PC-3 (cell line): ENCODE measurements around the gene CCDC171. TPM values are rescaled to one million over a fixed set of nuclear protein-coding genes. Genes with fewer than 3 reads are reported as not detected.

Source experiments
- ATAC-seq: fragments of 200-7000 bp; cut with Tn5 transposase; 2 replicates; pipeline ENCODE4 v1.9.1; 2020; ENCODE audit warnings: mild to moderate bottlenecking, moderate library complexity
- BruUV-seq: library from RNA; stranded (reverse); fragments of 400-500 nt; replicated peaks from 2 replicates; lab custom pipeline; 2021; lab: Mats Ljungman, UMichigan
- CTCF ChIA-PET: fragments of 300-600 bp; sonication (Branson Sonifier 250); formaldehyde crosslinking; loops from one replicate; lab custom pipeline; 2022; ENCODE audit warnings: antibody characterized with exemption; lab: Charles Lee
- POLR2A ChIA-PET: fragments of 300-600 bp; sonication (Branson Sonifier 250); formaldehyde crosslinking; loops from one replicate; lab custom pipeline; 2022; ENCODE audit warnings: antibody characterized with exemption; ENCODE audit not compliant: unreplicated experiment; lab: Charles Lee
- DNase-seq: peaks from one replicate; pipeline ENCODE4 v3.0.0-alpha.2; 2015
- H2AFZ ChIP-seq: fragments of 300-600 bp; sonication (generic); 2 replicates; pipeline ENCODE4 v1.6.0; 2016; ENCODE audit warnings: antibody characterized with exemption, low read length
- H3F3A ChIP-seq: fragments of 300-600 bp; sonication (generic); one replicate; pipeline ENCODE4 v1.6.0; 2017; ENCODE audit warnings: antibody characterized with exemption, low read length, control low read depth, mild to moderate bottlenecking; ENCODE audit not compliant: unreplicated experiment
- H3K27ac ChIP-seq: fragments of 300-600 bp; sonication (generic); 2 replicates; pipeline ENCODE4 v1.5.1; 2016; ENCODE audit warnings: mild to moderate bottlenecking, low read length
- H3K27me3 ChIP-seq: fragments of 300-600 bp; sonication (generic); 2 replicates; pipeline ENCODE4 v1.6.1; 2016; ENCODE audit warnings: low read length, mixed read lengths
- H3K36me3 ChIP-seq: fragments of 300-600 bp; sonication (generic); 2 replicates; pipeline ENCODE4 v1.6.1; 2016; ENCODE audit warnings: low read depth, mixed run types, low read length, mixed read lengths
- H3K4me1 ChIP-seq: fragments of 300-600 bp; sonication (generic); 2 replicates; pipeline ENCODE4 v1.5.1; 2016; ENCODE audit warnings: low read length; ENCODE audit not compliant: insufficient read depth
- H3K4me2 ChIP-seq: fragments of 300-600 bp; sonication (generic); 2 replicates; pipeline ENCODE4 v1.6.0; 2016; ENCODE audit warnings: low read length
- H3K4me3 ChIP-seq: fragments of 300-600 bp; sonication (generic); 2 replicates; pipeline ENCODE4 v1.5.1; 2016; ENCODE audit warnings: mild to moderate bottlenecking, low read length, mixed read lengths
- H3K79me2 ChIP-seq: fragments of 300-600 bp; sonication (generic); 2 replicates; pipeline ENCODE4 v1.6.1; 2017; ENCODE audit warnings: low read length, mixed read lengths
- H3K9ac ChIP-seq: fragments of 300-600 bp; sonication (generic); 2 replicates; pipeline ENCODE4 v1.6.0; 2016; ENCODE audit warnings: mild to moderate bottlenecking, low read length
- H3K9me2 ChIP-seq: fragments of 300-600 bp; sonication (generic); replicated peaks from 2 replicates; pipeline ENCODE4 v1.6.1; 2016; ENCODE audit warnings: mixed run types, low read length, mixed read lengths
- H3K9me3 ChIP-seq: fragments of 300-600 bp; sonication (generic); 2 replicates; pipeline ENCODE4 v1.6.1; 2016; ENCODE audit warnings: low read length, mixed read lengths
- H4K20me1 ChIP-seq: fragments of 300-600 bp; sonication (generic); 2 replicates; pipeline ENCODE4 v1.6.1; 2016; ENCODE audit warnings: low read length, mixed read lengths
- EZH2 ChIP-seq: fragments of 300-600 bp; sonication (generic); IDR thresholded peaks from one replicate; pipeline ENCODE4 v1.6.1; 2017; ENCODE audit warnings: antibody characterized with exemption, mild to moderate bottlenecking, low read length; ENCODE audit not compliant: unreplicated experiment
- EZH2phosphoT487 ChIP-seq: fragments of 300-600 bp; sonication (generic); IDR thresholded peaks from 2 replicates; pipeline ENCODE4 v1.6.1; 2018; ENCODE audit warnings: mild to moderate bottlenecking, antibody characterized with exemption, low read length, borderline replicate concordance
- intact Hi-C: fragments of 100-400 bp; cut with micrococcal nuclease; formaldehyde crosslinking; loops from 2 replicates; pipeline ENCODE4 v1.9.0; 2023
- total RNA-seq: library from RNA; depleted of rRNA; stranded (reverse); fragments of >200 nt; gene quantifications from 2 replicates; pipeline ENCODE4 v1.2.3, GENCODE V29; 2014
- TF ChIP-seq, protein P1 (sequence below): fragments of 300-600 bp; sonication (generic); conservative IDR thresholded peaks from 2 replicates; pipeline ENCODE4 v1.5.1; 2017; ENCODE audit warnings: antibody characterized with exemption, low read depth, mild to moderate bottlenecking, low read length

The CCDC171 gene
- total RNA-seq, 1 experiment from 2014 or later: 2.7 TPM

GRCh38 chr9:15720861-15721260 is 168.0 kb downstream of the CCDC171 start:
- Histone ChIP-seq H3K79me2 (no peaks in the 10 kb centered on the region), H3K9me3 (no peaks in the 10 kb centered on the region), H3K9ac (no peak overlapping the region), H3K4me3 (no peak overlapping the region), H3K9me2 (no peaks in the 10 kb centered on the region), H3F3A (no peaks in the 10 kb centered on the region), H3K4me2 (no peak overlapping the region), H3K27me3 (no peaks in the 10 kb centered on the region), H3K36me3 (no peaks in the 10 kb centered on the region), H3K27ac (no peak overlapping the region), H4K20me1 (no peaks in the 10 kb centered on the region), H2AFZ (no peak overlapping the region), H3K4me1 (no peaks in the 10 kb centered on the region)
- BruUV-seq: no TSS peak
- intact Hi-C loops: no loop called here
- no peak for TF ChIP-seq EZH2phosphoT487
- no peak for TF ChIP-seq EZH2
- TF ChIP-seq, protein P1, sequence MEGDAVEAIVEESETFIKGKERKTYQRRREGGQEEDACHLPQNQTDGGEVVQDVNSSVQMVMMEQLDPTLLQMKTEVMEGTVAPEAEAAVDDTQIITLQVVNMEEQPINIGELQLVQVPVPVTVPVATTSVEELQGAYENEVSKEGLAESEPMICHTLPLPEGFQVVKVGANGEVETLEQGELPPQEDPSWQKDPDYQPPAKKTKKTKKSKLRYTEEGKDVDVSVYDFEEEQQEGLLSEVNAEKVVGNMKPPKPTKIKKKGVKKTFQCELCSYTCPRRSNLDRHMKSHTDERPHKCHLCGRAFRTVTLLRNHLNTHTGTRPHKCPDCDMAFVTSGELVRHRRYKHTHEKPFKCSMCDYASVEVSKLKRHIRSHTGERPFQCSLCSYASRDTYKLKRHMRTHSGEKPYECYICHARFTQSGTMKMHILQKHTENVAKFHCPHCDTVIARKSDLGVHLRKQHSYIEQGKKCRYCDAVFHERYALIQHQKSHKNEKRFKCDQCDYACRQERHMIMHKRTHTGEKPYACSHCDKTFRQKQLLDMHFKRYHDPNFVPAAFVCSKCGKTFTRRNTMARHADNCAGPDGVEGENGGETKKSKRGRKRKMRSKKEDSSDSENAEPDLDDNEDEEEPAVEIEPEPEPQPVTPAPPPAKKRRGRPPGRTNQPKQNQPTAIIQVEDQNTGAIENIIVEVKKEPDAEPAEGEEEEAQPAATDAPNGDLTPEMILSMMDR: no peak
- ATAC-seq: no peak
- POLR2A ChIA-PET: no interaction called here
- CTCF ChIA-PET: no interaction called here
- no peak for DNase-seq

DNA sequence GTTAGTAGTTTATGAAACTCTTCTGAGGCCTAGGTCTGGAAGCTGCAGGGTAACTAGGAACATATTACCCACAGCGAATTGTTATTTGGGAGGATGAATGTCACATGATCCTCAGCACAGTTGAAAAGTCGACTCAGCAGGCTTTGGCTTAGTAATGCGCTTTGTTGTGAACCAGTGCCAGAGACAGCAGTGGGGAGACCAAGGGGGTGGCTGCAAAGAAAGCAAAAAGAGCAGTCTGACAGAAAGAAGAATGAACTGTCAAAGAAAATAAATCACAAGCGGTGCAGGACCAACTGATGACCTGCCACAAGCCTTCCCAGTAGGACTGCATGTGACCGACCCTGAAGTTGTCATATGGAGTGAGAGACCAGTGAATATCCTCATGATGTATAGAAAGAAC is 170.0 kb downstream of the CCDC171 start:
- ChIA-PET POLR2A (no interaction called here), CTCF (no interaction called here)
- Histone ChIP-seq H3K4me3 (no peak overlapping the region), H3K27ac (no peak overlapping the region), H3K36me3 (no peaks in the 10 kb centered on the region), H4K20me1 (no peaks in the 10 kb centered on the region), H3K79me2 (no peaks in the 10 kb centered on the region), H2AFZ (no peak overlapping the region), H3K27me3 (no peaks in the 10 kb centered on the region), H3K9ac (no peak overlapping the region), H3K9me3 (no peaks in the 10 kb centered on the region), H3K4me1 (no peaks in the 10 kb centered on the region), H3F3A (no peaks in the 10 kb centered on the region), H3K9me2 (no peaks in the 10 kb centered on the region), H3K4me2 (no peak overlapping the region)
- no peak for TF ChIP-seq EZH2phosphoT487
- TF ChIP-seq EZH2: no peak
- TF ChIP-seq, protein P1: no peak
- intact Hi-C loops: no loop called here
- BruUV-seq: no TSS peak
- DNase-seq: no peak
- ATAC-seq: no peak

DNA sequence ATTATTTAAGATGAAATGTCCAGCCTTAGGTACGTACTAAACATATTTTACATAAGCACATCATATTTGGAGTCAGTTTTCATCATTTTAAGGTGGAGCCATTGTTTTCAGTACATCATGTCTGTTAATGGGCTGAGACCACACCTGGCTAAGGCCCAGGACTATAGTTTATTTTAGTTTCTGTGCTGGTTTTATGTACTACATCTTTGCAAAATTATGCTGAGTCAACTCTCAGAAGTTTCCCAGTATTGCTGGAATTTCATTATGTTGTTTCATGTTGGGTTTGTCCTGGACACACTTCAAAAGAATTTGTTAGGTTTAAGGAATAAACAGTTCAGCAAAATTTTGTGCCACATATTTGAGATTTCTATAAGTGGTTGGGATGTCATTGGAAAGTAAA is 171.2 kb downstream of the CCDC171 start:
- Histone ChIP-seq H3K9ac (no peak overlapping the region), H3K9me2 (no peaks in the 10 kb centered on the region), H3K4me3 (no peak overlapping the region), H3K9me3 (no peaks in the 10 kb centered on the region), H3K27ac (no peak overlapping the region), H4K20me1 (no peaks in the 10 kb centered on the region), H3K36me3 (no peaks in the 10 kb centered on the region), H3K4me2 (no peak overlapping the region), H3K27me3 (no peaks in the 10 kb centered on the region), H2AFZ (no peak overlapping the region), H3K4me1 (no peaks in the 10 kb centered on the region), H3F3A (no peaks in the 10 kb centered on the region), H3K79me2 (no peaks in the 10 kb centered on the region)
- intact Hi-C loops: no loop called here
- CTCF ChIA-PET: no interaction called here
- TF ChIP-seq, protein P1: no peak
- TF ChIP-seq EZH2phosphoT487: no peak
- TF ChIP-seq EZH2: no peak
- no TSS peak for BruUV-seq
- POLR2A ChIA-PET: no interaction called here
- peak; percentile 2 for DNase-seq
- no peak for ATAC-seq
